HEK293T (cell line): ENCODE data around the gene CLSTN1.

Source experiments
- CTCF ChIA-PET: fragments of 350-600 bp; formaldehyde crosslinking; extraction: SDS; loops from one replicate; lab custom pipeline; 2021; ENCODE audit warnings: antibody characterized with exemption, inconsistent platforms; lab: Yijun Ruan, JAX
- POLR2A ChIA-PET: fragments of 350-600 bp; formaldehyde crosslinking; extraction: SDS; loops from one replicate; lab custom pipeline; 2020; ENCODE audit warnings: antibody characterized with exemption, inconsistent platforms; lab: Yijun Ruan, JAX
- DNase-seq: peaks from one replicate; pipeline ENCODE4 v3.0.0; 2012; ENCODE audit warnings: mixed read lengths; ENCODE audit errors: extremely low spot score
- ARNT ChIP-seq: fragments of 450-650 bp; IDR thresholded peaks from 2 replicates; pipeline ENCODE4 v1.6.1; 2017; ENCODE audit warnings: mild to moderate bottlenecking
- BHLHE40 ChIP-seq: fragments of 450-650 bp; IDR thresholded peaks from 2 replicates; pipeline ENCODE4 v1.6.1; 2016; ENCODE audit warnings: mild to moderate bottlenecking, moderate library complexity, borderline replicate concordance
- CTBP1 ChIP-seq: fragments of 450-650 bp; IDR thresholded peaks from 2 replicates; pipeline ENCODE4 v1.6.1; 2016; ENCODE audit warnings: borderline replicate concordance
- ELF4 ChIP-seq: fragments of 450-650 bp; IDR thresholded peaks from 2 replicates; pipeline ENCODE4 v1.6.1; 2017; ENCODE audit warnings: antibody characterized with exemption
- FOXA1 ChIP-seq: fragments of 450-650 bp; IDR thresholded peaks from 2 replicates; pipeline ENCODE4 v1.6.1; 2016; ENCODE audit warnings: mild to moderate bottlenecking
- FOXK2 ChIP-seq: fragments of 450-650 bp; IDR thresholded peaks from 2 replicates; pipeline ENCODE4 v1.6.1; 2016; ENCODE audit warnings: mild to moderate bottlenecking
- FOXM1 ChIP-seq: fragments of 450-650 bp; IDR thresholded peaks from 2 replicates; pipeline ENCODE4 v1.6.1; 2017; ENCODE audit warnings: mild to moderate bottlenecking, borderline replicate concordance
- HDGF ChIP-seq: fragments of 450-650 bp; IDR thresholded peaks from 2 replicates; pipeline ENCODE4 v1.6.1; 2017; ENCODE audit warnings: antibody characterized with exemption, borderline replicate concordance
- L3MBTL2 ChIP-seq: fragments of 450-650 bp; conservative IDR thresholded peaks from 2 replicates; pipeline ENCODE4 v1.6.1; 2016; ENCODE audit warnings: mild to moderate bottlenecking
- LEF1 ChIP-seq: fragments of 450-650 bp; IDR thresholded peaks from 2 replicates; pipeline ENCODE4 v1.6.1; 2017; ENCODE audit warnings: mild to moderate bottlenecking, borderline replicate concordance
- NFRKB ChIP-seq: fragments of 450-650 bp; IDR thresholded peaks from 2 replicates; pipeline ENCODE4 v1.6.1; 2016; ENCODE audit warnings: mild to moderate bottlenecking, moderate library complexity
- SP1 ChIP-seq: fragments of 450-650 bp; IDR thresholded peaks from 2 replicates; pipeline ENCODE4 v1.6.1; 2017
- SUZ12 ChIP-seq: fragments of 450-650 bp; IDR thresholded peaks from 2 replicates; pipeline ENCODE4 v1.6.1; 2016; ENCODE audit warnings: mild to moderate bottlenecking
- TARDBP ChIP-seq: fragments of 450-650 bp; IDR thresholded peaks from 2 replicates; pipeline ENCODE4 v1.6.1; 2016
- ZNF384 ChIP-seq: fragments of 450-650 bp; IDR thresholded peaks from 2 replicates; pipeline ENCODE4 v1.6.1; 2016
- TF ChIP-seq, protein P1 (sequence below): fragments of 450-650 bp; IDR thresholded peaks from 2 replicates; pipeline ENCODE4 v1.6.1; 2016

Gene CLSTN1

DNA sequence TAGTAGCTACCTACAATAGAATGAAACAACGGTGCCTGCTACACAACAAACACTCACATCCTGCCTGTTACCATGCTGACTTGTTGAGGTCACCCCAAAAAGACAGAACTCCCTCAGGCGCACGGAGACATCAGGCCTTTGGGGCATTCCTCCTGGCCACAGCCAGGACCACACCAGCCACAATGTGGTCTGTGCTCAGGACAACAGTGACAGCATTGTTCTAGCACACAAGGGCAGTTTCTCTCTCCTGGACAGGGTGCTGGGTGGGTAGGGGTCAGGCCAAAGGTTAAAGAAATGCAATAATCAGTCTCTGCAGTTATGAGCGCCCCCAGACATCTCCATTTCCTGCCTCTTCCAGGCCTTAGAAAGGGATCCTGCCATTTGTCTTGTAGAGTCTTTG lies 46.8 kb upstream of the CLSTN1 start:
- CTCF ChIA-PET, result no interaction called here
- POLR2A ChIA-PET, result no interaction called here
- TF ChIP-seq ELF4 (no peak), TARDBP (no peak), FOXK2 (no peak), ZNF384 (no peak), L3MBTL2 (no peak), CTBP1 (no peak), ARNT (no peak), BHLHE40 (no peak), HDGF (no peak), SUZ12 (no peak), LEF1 (no peak), NFRKB (no peak), FOXM1 (no peak), SP1 (no peak), FOXA1 (no peak)
- TF ChIP-seq, protein P1, sequence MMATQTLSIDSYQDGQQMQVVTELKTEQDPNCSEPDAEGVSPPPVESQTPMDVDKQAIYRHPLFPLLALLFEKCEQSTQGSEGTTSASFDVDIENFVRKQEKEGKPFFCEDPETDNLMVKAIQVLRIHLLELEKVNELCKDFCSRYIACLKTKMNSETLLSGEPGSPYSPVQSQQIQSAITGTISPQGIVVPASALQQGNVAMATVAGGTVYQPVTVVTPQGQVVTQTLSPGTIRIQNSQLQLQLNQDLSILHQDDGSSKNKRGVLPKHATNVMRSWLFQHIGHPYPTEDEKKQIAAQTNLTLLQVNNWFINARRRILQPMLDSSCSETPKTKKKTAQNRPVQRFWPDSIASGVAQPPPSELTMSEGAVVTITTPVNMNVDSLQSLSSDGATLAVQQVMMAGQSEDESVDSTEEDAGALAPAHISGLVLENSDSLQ, result no peak
- no peak for DNase-seq

DNA sequence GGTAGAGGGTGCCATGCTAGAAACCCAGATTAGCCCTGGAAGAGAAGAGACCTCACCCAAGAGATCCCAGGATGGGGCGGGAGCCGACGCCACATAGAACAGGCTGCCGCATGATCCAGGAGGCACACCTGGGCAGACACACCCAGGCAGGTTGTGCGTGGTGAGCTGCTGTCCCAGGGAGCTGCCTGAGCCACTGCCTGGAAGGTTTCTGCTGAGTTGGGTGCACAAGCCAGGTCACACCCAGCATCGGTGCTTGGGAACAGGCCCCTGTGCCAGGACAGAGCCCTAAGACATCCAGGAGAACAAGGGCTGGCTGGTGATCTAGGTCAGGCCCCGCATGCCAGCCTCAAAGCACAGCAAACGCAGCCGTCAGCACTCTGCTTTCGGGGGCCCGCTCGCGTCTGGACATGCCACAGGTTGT lies 46.1 kb upstream of the CLSTN1 start:
- POLR2A ChIA-PET, result no interaction called here
- no peak for DNase-seq
- CTCF ChIA-PET, result interaction anchor here (0.9 kb wide), 1 partner anchor 11 kb away, joined by 4 read pairs; no protein-coding TSS in a partner anchor
- TF ChIP-seq BHLHE40, result no peak
- no peak for TF ChIP-seq LEF1

DNA sequence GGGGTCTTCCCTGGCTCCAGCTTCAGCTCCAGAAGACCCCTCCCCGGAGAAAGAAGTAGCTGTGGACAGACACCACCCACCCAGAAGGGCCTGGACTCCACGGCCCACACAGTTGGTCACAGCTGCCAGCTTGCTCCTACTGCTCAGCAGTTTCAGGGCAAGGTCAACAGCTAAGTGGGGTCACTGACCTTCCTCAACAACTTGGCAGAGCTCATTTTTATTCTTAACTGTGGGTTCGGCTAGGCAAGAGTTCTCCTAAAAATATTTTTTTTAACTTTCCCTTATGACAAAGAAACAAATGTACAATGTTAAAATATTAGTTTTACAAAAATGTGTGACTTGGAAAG lies 44.5 kb upstream of the CLSTN1 start:
- TF ChIP-seq ELF4 (no peak), CTBP1 (no peak), FOXA1 (no peak), BHLHE40 (no peak)
- DNase-seq, result no peak
- POLR2A ChIA-PET, result no interaction called here
- CTCF ChIA-PET, result interaction anchor here (0.6 to 1.9 kb wide), 6 partner anchors 62 to 87 kb away, joined by 3 to 10 read pairs (median 4); no protein-coding TSS in a partner anchor

DNA sequence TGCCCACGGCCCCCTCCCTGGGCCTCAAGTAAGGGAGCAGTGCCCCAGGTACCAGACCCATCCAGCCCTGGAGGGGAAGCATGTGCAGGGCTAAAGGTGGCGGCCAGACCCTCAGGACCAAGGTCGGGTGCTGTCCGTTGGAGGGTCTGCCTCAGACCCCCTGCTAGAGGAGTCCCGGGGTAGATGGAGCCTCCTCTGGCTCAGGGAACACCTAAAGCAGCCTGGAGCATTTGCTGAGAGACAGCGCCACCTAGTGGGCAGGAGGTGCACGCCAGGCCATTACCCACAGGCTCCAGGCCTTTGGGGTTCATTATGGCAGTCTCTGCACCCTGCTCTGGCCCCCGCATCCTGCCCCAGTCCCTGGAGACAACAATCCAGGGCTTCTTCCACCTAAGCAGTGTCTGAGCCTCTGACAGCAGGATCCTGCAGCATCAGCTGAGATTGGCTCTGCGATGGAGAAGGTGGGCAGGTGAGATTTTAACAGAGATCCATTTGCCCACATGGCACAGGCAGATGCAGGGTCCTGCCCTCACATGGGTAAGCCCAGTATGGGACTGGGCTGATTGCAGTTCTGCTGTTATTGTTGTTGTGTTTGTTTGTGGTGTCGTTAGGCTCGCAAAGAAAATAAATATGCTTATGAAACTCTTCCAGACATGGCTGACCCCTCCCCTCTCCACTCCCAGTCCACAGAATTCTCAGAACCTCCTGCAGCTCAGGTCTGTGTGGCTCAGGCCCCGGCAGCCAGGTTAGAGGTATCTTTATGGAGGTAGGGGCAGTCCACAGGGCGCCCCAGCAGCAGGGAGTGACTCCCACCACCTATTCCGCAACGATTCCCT lies 43.9 kb upstream of the CLSTN1 start:
- DNase-seq, result peak; percentile 87
- CTCF ChIA-PET, result interaction anchor here (0.7 to 1.9 kb wide), 6 partner anchors 62 to 86 kb away, joined by 3 to 16 read pairs (median 5); no protein-coding TSS in a partner anchor
- TF ChIP-seq SP1 (no peak), FOXK2 (no peak), ELF4 (no peak), SUZ12 (no peak), FOXA1 (no peak), ARNT (no peak), BHLHE40 (no peak), NFRKB (no peak), FOXM1 (no peak), HDGF (no peak), TARDBP (no peak), LEF1 (no peak), CTBP1 (no peak), ZNF384 (no peak), L3MBTL2 (no peak)
- TF ChIP-seq, protein P1, result no peak
- POLR2A ChIA-PET, result no interaction called here

DNA sequence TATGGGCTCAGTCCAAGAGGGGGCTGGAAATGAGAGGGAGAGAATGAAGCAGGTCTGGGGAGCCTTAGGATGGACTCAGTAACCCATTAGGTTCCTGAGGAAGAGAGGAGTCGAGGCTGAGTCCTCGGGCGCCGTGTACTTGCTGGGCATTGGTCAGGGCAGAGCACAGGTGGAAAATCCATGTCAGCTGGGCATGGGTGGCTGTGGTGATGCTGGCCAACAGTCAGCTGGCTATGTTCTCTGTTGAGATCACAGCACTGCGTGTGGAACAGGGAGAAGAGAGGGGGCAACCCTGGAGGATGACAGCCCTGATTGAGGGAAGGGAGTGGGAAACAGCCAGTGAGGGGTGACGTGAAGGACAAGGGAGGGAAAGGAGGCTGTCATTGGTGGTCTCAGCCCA lies 43.1 kb upstream of the CLSTN1 start:
- CTCF ChIA-PET, result interaction anchor here (1.9 kb wide), 1 partner anchor 82 kb away, joined by 16 read pairs; no protein-coding TSS in a partner anchor
- POLR2A ChIA-PET, result no interaction called here
- TF ChIP-seq FOXK2, result no peak
- no peak for TF ChIP-seq SP1
- no peak for TF ChIP-seq ZNF384
- TF ChIP-seq, protein P1, result no peak
- no peak for TF ChIP-seq L3MBTL2
- no peak for TF ChIP-seq HDGF
- no peak for TF ChIP-seq SUZ12
- no peak for TF ChIP-seq TARDBP
- no peak for TF ChIP-seq FOXM1
- no peak for TF ChIP-seq LEF1
- TF ChIP-seq ARNT, result no peak
- no peak for TF ChIP-seq ELF4
- no peak for TF ChIP-seq CTBP1
- no peak for TF ChIP-seq BHLHE40
- no peak for TF ChIP-seq NFRKB
- DNase-seq, result no peak

DNA sequence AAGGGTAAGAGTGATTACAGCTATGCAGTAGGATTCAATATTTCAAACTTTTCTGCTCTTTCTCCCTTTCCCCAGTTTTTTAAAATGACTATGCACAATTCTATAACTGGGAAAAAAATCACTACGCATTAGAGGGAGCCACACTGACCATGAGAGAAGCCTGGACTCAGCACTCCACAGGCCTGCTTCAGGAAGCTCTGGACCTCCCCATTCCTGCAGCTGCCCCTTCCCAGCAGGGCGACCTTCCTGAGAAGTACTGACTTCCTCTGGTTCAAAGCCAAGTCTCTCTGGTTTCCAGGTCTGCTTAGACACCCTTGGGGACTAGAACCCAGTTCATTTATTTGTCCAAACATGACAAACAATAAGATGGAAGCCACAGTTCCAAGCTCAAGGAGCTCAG lies 42.0 kb upstream of the CLSTN1 start:
- POLR2A ChIA-PET, result interaction anchor here (1.0 kb wide), 1 partner anchor 80 kb away, joined by 4 read pairs; no protein-coding TSS in a partner anchor
- TF ChIP-seq ARNT (no peak), SP1 (no peak), SUZ12 (no peak), LEF1 (no peak), NFRKB (no peak), FOXA1 (no peak), ZNF384 (no peak), HDGF (no peak), FOXK2 (no peak), ELF4 (no peak), CTBP1 (no peak), L3MBTL2 (no peak), TARDBP (no peak), BHLHE40 (no peak)
- TF ChIP-seq, protein P1, result no peak
- CTCF ChIA-PET, result interaction anchor here (1.0 to 1.9 kb wide), 2 partner anchors 81 to 144 kb away, joined by 5 to 16 read pairs; no protein-coding TSS in a partner anchor
- no peak for DNase-seq
